HuH-7 (cell line): ENCODE measurements around the gene XRCC1.
"Not testable (repeated sequence)": the region's sequence is repeated elsewhere in the genome, so short reads cannot be mapped to it uniquely, and the experiment has no call there.

Source experiments
- DNase-seq: peaks from one replicate; pipeline ENCODE4 v3.0.0; 2011; ENCODE audit warnings: low spot score

The XRCC1 gene

GRCh38 chr19:43575156-43575950 lies at the start of gene XRCC1, which contains the start of gene PINLYP:
Gene XRCC1, minus strand, starts transcription at chr19:43575527. Its CDS starts 69 bp downstream, at chr19:43575458.
Gene PINLYP, plus strand, starts transcription at chr19:43575801. Its CDS starts 1,391 bp downstream, at chr19:43577192.
- peak; percentile 97 for DNase-seq

GRCh38 chr19:43624933-43625332 lies 49.6 kb upstream of the XRCC1 start:
- DNase-seq: no peak

GRCh38 chr19:43623889-43624670 lies 48.8 kb upstream of the XRCC1 start:
- DNase-seq: no peak

GRCh38 chr19:43622956-43623355 lies 47.6 kb upstream of the XRCC1 start:
- DNase-seq: no peak

- DNase-seq: no peak
These were observed 46.7 kb upstream of the XRCC1 start for GRCh38 chr19:43622070-43622469.

GRCh38 chr19:43620061-43621001 lies 45.0 kb upstream of the XRCC1 start:
- no peak for DNase-seq

- DNase-seq: peak; percentile 96
These were observed 44.1 kb upstream of the XRCC1 start, which contains the start of gene ZNF428 for GRCh38 chr19:43619262-43620060. Gene ZNF428, minus strand, starts transcription at chr19:43619629. Its CDS starts 5,325 bp downstream, at chr19:43614304.

GRCh38 chr19:43618921-43619261 lies 43.6 kb upstream of the XRCC1 start:
- peak; percentile 82 for DNase-seq

- no peak for DNase-seq
These were observed 41.6 kb upstream of the XRCC1 start for GRCh38 chr19:43616954-43617353.

GRCh38 chr19:43616306-43616705 lies 41.0 kb upstream of the XRCC1 start:
- no peak for DNase-seq

GRCh38 chr19:43612374-43612773 lies 37.0 kb upstream of the XRCC1 start:
- DNase-seq: no peak

GRCh38 chr19:43611788-43612187 lies 36.5 kb upstream of the XRCC1 start, which contains the start of gene SRRM5:
Gene SRRM5, plus strand, starts transcription at chr19:43612088. Its CDS starts 34 bp downstream, at chr19:43612122.
- no peak for DNase-seq

GRCh38 chr19:43610493-43610892 lies 35.2 kb upstream of the XRCC1 start:
- no peak for DNase-seq

- DNase-seq: no peak
These were observed 34.5 kb upstream of the XRCC1 start for GRCh38 chr19:43609872-43610271.

- DNase-seq: no peak
These were observed 32.2 kb upstream of the XRCC1 start for GRCh38 chr19:43607238-43608205.

GRCh38 chr19:43606569-43607229 lies 31.4 kb upstream of the XRCC1 start:
- DNase-seq: no peak

GRCh38 chr19:43605875-43606568 lies 30.7 kb upstream of the XRCC1 start:
- DNase-seq: no peak

GRCh38 chr19:43600326-43600725 lies 25.0 kb upstream of the XRCC1 start:
- not testable (repeated sequence) for DNase-seq
